Hepatocyte (in vitro differentiated cells): ENCODE data around the gene TNFSF8. TPM values are rescaled to one million over a fixed set of nuclear protein-coding genes. Genes with fewer than 3 reads are reported as not detected.

Experiments
- DNase-seq: peaks from one replicate; pipeline ENCODE4 v3.0.0-alpha.2; 2016; ENCODE audit warnings: low spot score
- H2AFZ ChIP-seq: fragments of 200-600 bp; sonication (generic); 2 replicates; pipeline ENCODE4 v1.6.0; 2016; ENCODE audit warnings: antibody characterized with exemption, mild to moderate bottlenecking
- H3K27ac ChIP-seq: fragments of 200-600 bp; sonication (generic); 2 replicates; pipeline ENCODE4 v1.5.1; 2016; ENCODE audit warnings: mild to moderate bottlenecking
- H3K27me3 ChIP-seq: fragments of 200-600 bp; sonication (generic); 2 replicates; pipeline ENCODE4 v1.6.1; 2016
- H3K36me3 ChIP-seq: fragments of 200-600 bp; sonication (generic); replicated peaks from 2 replicates; pipeline ENCODE4 v1.5.1; 2016; ENCODE audit warnings: low read depth; ENCODE audit not compliant: insufficient read depth
- H3K4me1 ChIP-seq: fragments of 200-600 bp; sonication (generic); 2 replicates; pipeline ENCODE4 v1.5.1; 2016; ENCODE audit warnings: mild to moderate bottlenecking, moderate library complexity; ENCODE audit not compliant: insufficient read depth
- H3K4me2 ChIP-seq: fragments of 200-600 bp; sonication (generic); 2 replicates; pipeline ENCODE4 v1.6.0; 2016
- H3K4me3 ChIP-seq: fragments of 200-600 bp; sonication (generic); 2 replicates; pipeline ENCODE4 v1.5.1; 2016; ENCODE audit warnings: mild to moderate bottlenecking
- H3K79me2 ChIP-seq: fragments of 200-600 bp; sonication (generic); 2 replicates; pipeline ENCODE4 v1.6.0; 2017; ENCODE audit warnings: mild to moderate bottlenecking
- H3K9me2 ChIP-seq: fragments of 200-600 bp; sonication (generic); replicated peaks from 2 replicates; pipeline ENCODE4 v1.6.0; 2017; ENCODE audit warnings: mild to moderate bottlenecking; ENCODE audit not compliant: insufficient read depth
- H3K9me3 ChIP-seq: fragments of 200-600 bp; sonication (generic); 2 replicates; pipeline ENCODE4 v1.5.1; 2016; ENCODE audit warnings: low read depth, mild to moderate bottlenecking
- H4K20me1 ChIP-seq: fragments of 200-600 bp; sonication (generic); 2 replicates; pipeline ENCODE4 v1.6.0; 2016; ENCODE audit warnings: mild to moderate bottlenecking; ENCODE audit not compliant: insufficient read depth, poor library complexity, severe bottlenecking
- EZH2 ChIP-seq: fragments of 200-600 bp; sonication (generic); IDR thresholded peaks from 2 replicates; pipeline ENCODE4 v1.6.1; 2016; ENCODE audit warnings: antibody characterized with exemption, mild to moderate bottlenecking, borderline replicate concordance
- EZH2phosphoT487 ChIP-seq: fragments of 200-600 bp; sonication (generic); IDR thresholded peaks from one replicate; pipeline ENCODE4 v1.6.1; 2018; ENCODE audit warnings: antibody characterized with exemption, mild to moderate bottlenecking, low read depth, moderate library complexity; ENCODE audit not compliant: unreplicated experiment, severe bottlenecking
- WGBS: methylation state at CpG from one replicate; pipeline ENCODE4 v1.1.6; 2016; ENCODE audit warnings: low lambda C conversion rate; ENCODE audit errors: missing lambda C conversion rate; 5-methylcytosine and 5-hydroxymethylcytosine counted together
- polyA plus RNA-seq: library from polyadenylated mRNA; unstranded; fragments of >200 nt; fragmentation: Nextera tagmentation; extraction: Ambion mirVana; gene quantifications from 2 replicates; pipeline ENCODE4 v1.2.1, GENCODE V29; 2016
- total RNA-seq: library from RNA; depleted of rRNA; stranded (reverse); fragments of >200 nt; gene quantifications from 2 replicates; pipeline ENCODE4 v1.2.3, GENCODE V29; 2014
- TF ChIP-seq, protein P1 (sequence below): fragments of 200-600 bp; sonication (generic); IDR thresholded peaks from 2 replicates; pipeline ENCODE4 v1.5.1; 2016; ENCODE audit warnings: antibody characterized with exemption, mild to moderate bottlenecking; ENCODE audit not compliant: poor library complexity

TNFSF8 gene
- total and polyA plus RNA-seq, 2 experiments from 2014 or later, result not detected

DNA sequence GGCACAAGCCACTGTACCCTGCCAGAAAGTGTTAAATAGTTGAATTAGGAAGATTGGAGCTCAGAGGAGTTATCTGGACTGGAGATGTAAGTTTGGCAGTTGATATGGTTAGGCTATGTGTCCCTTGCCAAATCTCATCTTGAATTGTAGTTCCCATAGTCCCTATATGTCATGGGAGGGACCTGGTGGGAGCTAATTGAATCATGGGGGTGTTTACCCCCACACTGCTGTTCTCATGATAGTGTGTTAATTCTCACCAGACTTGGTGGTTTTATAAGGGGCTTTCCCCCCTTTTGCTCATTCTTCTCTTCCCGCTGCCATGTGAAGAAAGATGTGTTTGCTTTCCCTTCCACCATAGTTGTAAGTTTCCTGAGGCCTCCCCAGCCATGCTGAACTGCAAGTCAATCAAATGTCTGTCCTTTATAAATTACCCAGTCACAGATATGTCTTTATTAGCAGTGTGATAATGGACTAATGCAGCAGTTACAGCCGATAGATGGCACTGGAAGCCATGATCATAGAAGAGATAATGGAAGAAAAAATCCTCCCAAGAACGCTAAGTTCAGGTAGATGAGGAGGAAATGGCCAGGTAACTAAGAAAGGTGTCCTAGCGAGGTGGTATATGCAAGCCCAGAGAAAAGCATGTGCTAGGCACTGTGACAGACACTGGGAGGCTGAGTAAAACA is 51.4 kb downstream of the TNFSF8 start:
- Histone ChIP-seq H2AFZ (no peak overlapping the region), H3K27ac (no peak overlapping the region), H3K9me2 (no peaks in the 10 kb centered on the region), H3K9me3 (peaks cover 6% of the 10 kb centered on the region), H3K4me1 (no peaks in the 10 kb centered on the region), H3K36me3 (no peaks in the 10 kb centered on the region), H4K20me1 (no peaks in the 10 kb centered on the region), H3K79me2 (no peaks in the 10 kb centered on the region), H3K27me3 (no peaks in the 10 kb centered on the region), H3K4me3 (no peak overlapping the region), H3K4me2 (no peak overlapping the region)
- DNase-seq, result no peak
- TF ChIP-seq, protein P1, sequence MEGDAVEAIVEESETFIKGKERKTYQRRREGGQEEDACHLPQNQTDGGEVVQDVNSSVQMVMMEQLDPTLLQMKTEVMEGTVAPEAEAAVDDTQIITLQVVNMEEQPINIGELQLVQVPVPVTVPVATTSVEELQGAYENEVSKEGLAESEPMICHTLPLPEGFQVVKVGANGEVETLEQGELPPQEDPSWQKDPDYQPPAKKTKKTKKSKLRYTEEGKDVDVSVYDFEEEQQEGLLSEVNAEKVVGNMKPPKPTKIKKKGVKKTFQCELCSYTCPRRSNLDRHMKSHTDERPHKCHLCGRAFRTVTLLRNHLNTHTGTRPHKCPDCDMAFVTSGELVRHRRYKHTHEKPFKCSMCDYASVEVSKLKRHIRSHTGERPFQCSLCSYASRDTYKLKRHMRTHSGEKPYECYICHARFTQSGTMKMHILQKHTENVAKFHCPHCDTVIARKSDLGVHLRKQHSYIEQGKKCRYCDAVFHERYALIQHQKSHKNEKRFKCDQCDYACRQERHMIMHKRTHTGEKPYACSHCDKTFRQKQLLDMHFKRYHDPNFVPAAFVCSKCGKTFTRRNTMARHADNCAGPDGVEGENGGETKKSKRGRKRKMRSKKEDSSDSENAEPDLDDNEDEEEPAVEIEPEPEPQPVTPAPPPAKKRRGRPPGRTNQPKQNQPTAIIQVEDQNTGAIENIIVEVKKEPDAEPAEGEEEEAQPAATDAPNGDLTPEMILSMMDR, result no peak
- TF ChIP-seq EZH2phosphoT487, result no peak
- TF ChIP-seq EZH2, result no peak
- 92% methylated on average over 4 of the region's 4 CpGs for WGBS

DNA sequence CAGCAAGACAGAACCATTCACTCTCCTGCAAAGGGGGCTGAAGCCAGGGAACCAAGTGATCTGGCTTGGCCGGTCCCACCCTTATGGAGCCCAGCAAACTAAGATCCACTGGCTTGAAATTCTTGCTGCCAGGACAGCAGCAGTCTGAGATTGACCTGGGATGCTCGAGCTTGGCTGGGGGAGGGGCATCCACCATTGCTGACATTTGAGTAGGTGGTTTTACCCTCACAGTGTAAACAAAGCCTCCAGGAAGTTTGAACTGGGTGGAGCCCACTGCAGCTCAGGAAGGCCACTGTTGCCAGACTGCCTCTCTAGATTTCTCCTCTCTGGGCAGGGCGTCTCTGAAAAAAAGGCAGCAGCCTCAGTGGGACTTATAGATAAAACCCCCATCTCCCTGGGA is 60.5 kb downstream of the TNFSF8 start:
- peak; percentile 37 for DNase-seq
- H3K79me2 ChIP-seq, result no peaks in the 10 kb centered on the region
- H4K20me1 ChIP-seq, result no peaks in the 10 kb centered on the region
- 44% methylated on average over 3 of the region's 3 CpGs for WGBS
- H2AFZ ChIP-seq, result no peak overlapping the region
- no peaks in the 10 kb centered on the region for H3K27me3 ChIP-seq
- H3K36me3 ChIP-seq, result no peaks in the 10 kb centered on the region
- no peaks in the 10 kb centered on the region for H3K4me1 ChIP-seq
- no peak overlapping the region for H3K4me2 ChIP-seq
- H3K9me3 ChIP-seq, result no peaks in the 10 kb centered on the region
- H3K9me2 ChIP-seq, result no peaks in the 10 kb centered on the region
- no peak overlapping the region for H3K4me3 ChIP-seq
- H3K27ac ChIP-seq, result no peak overlapping the region
- no peak for TF ChIP-seq EZH2
- TF ChIP-seq, protein P1, result no peak
- TF ChIP-seq EZH2phosphoT487, result no peak

DNA sequence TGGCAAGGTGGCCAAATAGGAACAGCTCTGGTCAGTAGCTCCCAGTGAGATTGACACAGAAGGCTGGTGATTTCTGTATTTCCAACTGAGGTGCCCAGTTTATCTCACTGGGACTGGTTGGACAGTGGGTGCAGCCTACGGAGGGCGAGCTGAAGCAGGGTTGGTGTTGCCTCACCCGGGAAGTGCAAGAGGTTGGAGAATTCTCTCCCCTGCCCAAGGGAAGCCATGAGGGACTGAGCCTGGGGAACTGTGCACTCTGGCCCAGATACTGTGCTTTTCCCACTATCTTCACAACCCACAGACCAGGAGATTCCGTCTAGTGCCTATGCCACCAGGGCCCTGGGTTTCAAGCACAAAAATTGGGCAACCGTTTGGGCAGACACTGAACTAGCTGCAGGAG is 61.0 kb downstream of the TNFSF8 start:
- Histone ChIP-seq H3K4me1 (no peaks in the 10 kb centered on the region), H4K20me1 (no peaks in the 10 kb centered on the region), H2AFZ (no peak overlapping the region), H3K9me2 (no peaks in the 10 kb centered on the region), H3K9me3 (no peaks in the 10 kb centered on the region), H3K4me3 (no peak overlapping the region), H3K4me2 (no peak overlapping the region), H3K27me3 (no peaks in the 10 kb centered on the region), H3K36me3 (no peaks in the 10 kb centered on the region), H3K79me2 (no peaks in the 10 kb centered on the region), H3K27ac (no peak overlapping the region)
- DNase-seq, result no peak
- WGBS, result 96% methylated on average over 5 of the region's 5 CpGs
- TF ChIP-seq EZH2 (no peak), EZH2phosphoT487 (no peak)
- TF ChIP-seq, protein P1, result no peak
